K562 (cell line): Measurements from ENCODE around the gene PRDM11. TPM values are rescaled to one million over a fixed set of nuclear protein-coding genes. Genes with fewer than 3 reads are reported as not detected.

Experiments
- ATAC-seq: fragments of 200-7000 bp; cut with Tn5 transposase; 3 replicates; pipeline ENCODE4 v1.9.1; 2020; ENCODE audit warnings: moderate library complexity
- BruUV-seq: library from RNA; stranded (reverse); fragments of 400-500 nt; replicated peaks from 2 replicates; lab custom pipeline; 2021; lab: Mats Ljungman, UMichigan
- CTCF ChIA-PET: fragments of 300-600 bp; formaldehyde crosslinking; extraction: SDS; loops from one replicate; lab custom pipeline; 2021; ENCODE audit warnings: low intra/inter-chr PET ratio; lab: Yijun Ruan, JAX
- POLR2A ChIA-PET: fragments of 300-600, 350-650 bp; sonication (Branson Sonifier 250); formaldehyde crosslinking; extraction: SDS; loops from one replicate; lab custom pipeline; 2021; ENCODE audit warnings: antibody characterized with exemption, inconsistent platforms; lab: Yijun Ruan, JAX
- DNase-seq, 4 experiments: peaks; one replicate each; pipeline versions ENCODE4 v3.0.0 to v3.0.0-alpha.2; 2011 to 2018; ENCODE audit warnings: low spot score in 3 of 4, mixed read lengths in 3 of 4; ENCODE audit errors: extremely low read depth in 1 of 4
- FAIRE-seq: peaks from 2 replicates; lab custom pipeline; 2011; peaks lifted over from hg19 to GRCh38; lab: Jason Lieb, UNC
- H2AFZ ChIP-seq: 2 replicates; pipeline ENCODE4 v1.6.0; 2011; ENCODE audit warnings: low read depth, low read length, control low read depth, inconsistent platforms
- H3K27ac ChIP-seq: fragments of 200-600 bp; 3 replicates; pipeline ENCODE4 v1.8.0; 2011; ENCODE audit warnings: low read depth, mild to moderate bottlenecking, control low read depth, inconsistent platforms, low read length, moderate library complexity, mixed read lengths; ENCODE audit errors: extremely low read depth
- H3K27me3 ChIP-seq, 2 experiments: fragments of 300-600 bp in 1 of 2; 2 replicates in 1 of 2; 3 replicates in 1 of 2; pipeline versions ENCODE4 v1.6.0 to v1.8.0; 2011; ENCODE audit warnings: inconsistent platforms in 2 of 2, low read length in 2 of 2, mild to moderate bottlenecking in 1 of 2, mixed read lengths in 1 of 2, moderate library complexity in 1 of 2; ENCODE audit not compliant: control insufficient read depth in 2 of 2, insufficient read depth in 2 of 2
- H3K36me3 ChIP-seq: fragments of 300-600 bp; 3 replicates; pipeline ENCODE4 v1.8.0; 2011; ENCODE audit warnings: mild to moderate bottlenecking, low read length, inconsistent platforms; ENCODE audit not compliant: control insufficient read depth, insufficient read depth
- H3K4me1 ChIP-seq, 2 experiments: fragments of 200-600 bp in 1 of 2; replicated peaks in 1 of 2; 2 replicates in 1 of 2; 3 replicates in 1 of 2; pipeline versions ENCODE4 v1.5.1 to v1.8.0; 2011; ENCODE audit warnings: inconsistent platforms in 2 of 2, low read length in 2 of 2, mild to moderate bottlenecking in 1 of 2, mixed read lengths in 1 of 2, moderate library complexity in 1 of 2; ENCODE audit not compliant: control insufficient read depth in 2 of 2, insufficient read depth in 2 of 2
- H3K4me2 ChIP-seq: 2 replicates; pipeline ENCODE4 v1.6.1; 2011; ENCODE audit warnings: low read length, control low read depth, inconsistent platforms, mixed read lengths; ENCODE audit not compliant: insufficient read depth
- H3K4me3 ChIP-seq: fragments of 200-600 bp; sonication (generic), shearing (Covaris generic); 2 replicates; pipeline ENCODE4 v1.5.1; 2016; ENCODE audit warnings: control low read depth, inconsistent platforms
- H3K79me2 ChIP-seq: fragments of 200-600 bp; 3 replicates; pipeline ENCODE4 v1.8.0; 2011; ENCODE audit warnings: low read length, inconsistent platforms; ENCODE audit not compliant: control insufficient read depth, insufficient read depth
- H3K9ac ChIP-seq, 2 experiments: 2 replicates each; pipeline versions ENCODE4 v1.6.0 to v1.6.1; 2011; ENCODE audit warnings: low read depth in 2 of 2, low read length in 2 of 2, control low read depth in 1 of 2, inconsistent platforms in 1 of 2, mild to moderate bottlenecking in 1 of 2, mixed read lengths in 1 of 2; ENCODE audit not compliant: insufficient read depth in 1 of 2
- H3K9me1 ChIP-seq: one replicate; pipeline ENCODE4 v1.6.0; 2011; ENCODE audit warnings: inconsistent platforms, mild to moderate bottlenecking, low read length, moderate library complexity; ENCODE audit not compliant: control insufficient read depth, insufficient read depth
- H3K9me3 ChIP-seq: replicated peaks from 2 replicates; pipeline ENCODE4 v1.5.1; 2011; ENCODE audit warnings: low read depth, low read length, inconsistent platforms; ENCODE audit not compliant: control insufficient read depth, insufficient read depth
- H4K20me1 ChIP-seq: replicated peaks from 2 replicates; pipeline ENCODE4 v1.6.1; 2011; ENCODE audit warnings: low read length, inconsistent platforms, mixed read lengths; ENCODE audit not compliant: control insufficient read depth, insufficient read depth
- KAT7 ChIP-seq: sonication (generic); formaldehyde crosslinking; IDR thresholded peaks from 2 replicates; pipeline ENCODE4 v1.8.0; 2022; ENCODE audit warnings: missing genetic modification reagents, mild to moderate bottlenecking, borderline replicate concordance
- KDM4B ChIP-seq, 2 experiments: fragments of 450-650 bp in 1 of 2; sonication (generic) in 1 of 2; IDR thresholded peaks; 2 replicates each; pipeline ENCODE4 v1.6.1; 2016 to 2017; ENCODE audit warnings: borderline replicate concordance in 2 of 2, antibody characterized with exemption in 1 of 2, low read depth in 1 of 2, mild to moderate bottlenecking in 1 of 2
- NFE2 ChIP-seq: IDR thresholded peaks from 2 replicates; pipeline ENCODE4 v1.6.1; 2014; ENCODE audit warnings: antibody characterized with exemption, low read depth
- POLR3A ChIP-seq: IDR thresholded peaks from 2 replicates; pipeline ENCODE4 v1.6.1; 2011; ENCODE audit warnings: borderline replicate concordance, mild to moderate bottlenecking, moderate library complexity; ENCODE audit not compliant: insufficient read length, insufficient read depth; ENCODE audit errors: extremely low read depth
- SMARCA5 ChIP-seq: fragments of 450-650 bp; IDR thresholded peaks from 2 replicates; pipeline ENCODE4 v1.6.1; 2016
- ZFP1 ChIP-seq: fragments of 450-650 bp; formaldehyde crosslinking; IDR thresholded peaks from 2 replicates; pipeline ENCODE4 v1.4.0; 2020; ENCODE audit warnings: mild to moderate bottlenecking, mixed read lengths
- ZNF174 ChIP-seq: fragments of 250-450 bp; sonication (Bioruptor Pico); IDR thresholded peaks from 2 replicates; pipeline ENCODE4 v1.4.0; 2020; ENCODE audit warnings: mild to moderate bottlenecking
- ZNF75A ChIP-seq: fragments of 450-650 bp; formaldehyde crosslinking; IDR thresholded peaks from 2 replicates; pipeline ENCODE4 v1.4.0; 2020; ENCODE audit warnings: mild to moderate bottlenecking
- WGBS: fragments of 100-300 bp; shearing (Covaris generic); methylation state at CpG from one replicate; pipeline ENCODE4 v1.1.6; 2016; ENCODE audit warnings: low coverage, mixed read lengths; ENCODE audit not compliant: insufficient coverage; ENCODE audit errors: missing lambda C conversion rate; 5-methylcytosine and 5-hydroxymethylcytosine counted together
- in situ Hi-C: fragments of 300-500 bp; cut with MboI; formaldehyde crosslinking; loops from 4 replicates; pipeline ENCODE4 v1.15.0; 2018; ENCODE audit warnings: inconsistent platforms, mixed read lengths
- intact Hi-C: fragments of 100-400 bp; cut with micrococcal nuclease; formaldehyde crosslinking; loops from 2 replicates; pipeline ENCODE4 v1.14.2; 2022
- polyA plus RNA-seq, 8 experiments: library from polyadenylated mRNA; depleted of rRNA in 4 of 8; stranded (reverse) in 5 of 8; unstranded in 3 of 8; fragments of >200 nt; fragmentation: Nextera tagmentation in 2 of 8; fragmentation: Illumina TruSeq in 1 of 8; extraction: Ambion mirVana in 2 of 8; extraction: Trizol in 1 of 8; gene quantifications; 2 replicates each; pipeline versions ENCODE4 v1.2.1 to v1.2.3, GENCODE V29; 2011 to 2014; ENCODE audit warnings: inconsistent platforms in 1 of 8, missing spikeins in 1 of 8
- total RNA-seq, 7 experiments: library from RNA; depleted of rRNA in 6 of 7; stranded (reverse); fragments of >200 nt in 6 of 7; fragmentation: Illumina TruSeq in 2 of 7; extraction: Trizol in 2 of 7; gene quantifications; 2 replicates each; pipeline versions ENCODE4 v1.2.1 to v1.2.3, GENCODE V29; 2011 to 2021; ENCODE audit warnings: low replicate concordance in 1 of 7
- TF ChIP-seq, protein P1 (sequence below): fragments of 450-650 bp; formaldehyde crosslinking; conservative IDR thresholded peaks from 2 replicates; pipeline ENCODE4 v1.4.0; 2022; ENCODE audit warnings: mild to moderate bottlenecking, missing genetic modification characterization
- TF ChIP-seq, protein P2 (sequence below): fragments of 450-650 bp; IDR thresholded peaks from 2 replicates; pipeline ENCODE4 v1.6.1; 2016; ENCODE audit warnings: mild to moderate bottlenecking
- TF ChIP-seq, protein P3 (sequence below): sonication (generic); formaldehyde crosslinking; IDR thresholded peaks from 2 replicates; pipeline ENCODE4 v1.8.1; 2023; ENCODE audit warnings: mild to moderate bottlenecking, missing genetic modification reagents
- TF ChIP-seq, protein P4 (sequence below): fragments of 450-650 bp; IDR thresholded peaks from 2 replicates; pipeline ENCODE4 v1.6.1; 2016

Gene PRDM11
- total and polyA plus RNA-seq, 9 of the 15 experiments (the other 6 are each of a cell fraction or from before 2014, with no cell fraction given), result 0.01 to 1.1 (median 0.29) TPM

- intact Hi-C loops, result loop anchor here (2.0 to 5.0 kb wide), 2 partner anchors 44 to 80 kb away; no protein-coding TSS in a partner anchor
Observed at GRCh38 chr11:45252877-45253276, 106.4 kb downstream of the PRDM11 start.

More at GRCh38 chr11:45252877-45253276, 106.4 kb downstream of the PRDM11 start:
- Histone ChIP-seq H3K27ac (no peak overlapping the region), H4K20me1 (no peaks in the 10 kb centered on the region; the same call in 1 of the 2 replicates), H2AFZ (0 out of 2 replicates have a peak overlapping the region, but pooled peaks have one; percentile 22)
- DNase-seq, result no peak
- TF ChIP-seq, protein P1, sequence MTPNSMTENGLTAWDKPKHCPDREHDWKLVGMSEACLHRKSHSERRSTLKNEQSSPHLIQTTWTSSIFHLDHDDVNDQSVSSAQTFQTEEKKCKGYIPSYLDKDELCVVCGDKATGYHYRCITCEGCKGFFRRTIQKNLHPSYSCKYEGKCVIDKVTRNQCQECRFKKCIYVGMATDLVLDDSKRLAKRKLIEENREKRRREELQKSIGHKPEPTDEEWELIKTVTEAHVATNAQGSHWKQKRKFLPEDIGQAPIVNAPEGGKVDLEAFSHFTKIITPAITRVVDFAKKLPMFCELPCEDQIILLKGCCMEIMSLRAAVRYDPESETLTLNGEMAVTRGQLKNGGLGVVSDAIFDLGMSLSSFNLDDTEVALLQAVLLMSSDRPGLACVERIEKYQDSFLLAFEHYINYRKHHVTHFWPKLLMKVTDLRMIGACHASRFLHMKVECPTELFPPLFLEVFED (CRISPR knock-in tag), result no peak
- TF ChIP-seq, protein P2, sequence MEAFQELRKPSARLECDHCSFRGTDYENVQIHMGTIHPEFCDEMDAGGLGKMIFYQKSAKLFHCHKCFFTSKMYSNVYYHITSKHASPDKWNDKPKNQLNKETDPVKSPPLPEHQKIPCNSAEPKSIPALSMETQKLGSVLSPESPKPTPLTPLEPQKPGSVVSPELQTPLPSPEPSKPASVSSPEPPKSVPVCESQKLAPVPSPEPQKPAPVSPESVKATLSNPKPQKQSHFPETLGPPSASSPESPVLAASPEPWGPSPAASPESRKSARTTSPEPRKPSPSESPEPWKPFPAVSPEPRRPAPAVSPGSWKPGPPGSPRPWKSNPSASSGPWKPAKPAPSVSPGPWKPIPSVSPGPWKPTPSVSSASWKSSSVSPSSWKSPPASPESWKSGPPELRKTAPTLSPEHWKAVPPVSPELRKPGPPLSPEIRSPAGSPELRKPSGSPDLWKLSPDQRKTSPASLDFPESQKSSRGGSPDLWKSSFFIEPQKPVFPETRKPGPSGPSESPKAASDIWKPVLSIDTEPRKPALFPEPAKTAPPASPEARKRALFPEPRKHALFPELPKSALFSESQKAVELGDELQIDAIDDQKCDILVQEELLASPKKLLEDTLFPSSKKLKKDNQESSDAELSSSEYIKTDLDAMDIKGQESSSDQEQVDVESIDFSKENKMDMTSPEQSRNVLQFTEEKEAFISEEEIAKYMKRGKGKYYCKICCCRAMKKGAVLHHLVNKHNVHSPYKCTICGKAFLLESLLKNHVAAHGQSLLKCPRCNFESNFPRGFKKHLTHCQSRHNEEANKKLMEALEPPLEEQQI, result no peak
- TF ChIP-seq KDM4B (IDR thresholded peaks at IDR 0.05; ENCODE audit: borderline replicate concordance in 2 of 2, low read depth in 1 of 2) (no peak), KAT7 (no peak), SMARCA5 (no peak), ZNF75A (CRISPR knock-in tag) (no peak), ZNF174 (CRISPR knock-in tag) (no peak), POLR3A (no peak), NFE2 (no peak), ZFP1 (CRISPR knock-in tag) (no peak)
- TF ChIP-seq, protein P3, sequence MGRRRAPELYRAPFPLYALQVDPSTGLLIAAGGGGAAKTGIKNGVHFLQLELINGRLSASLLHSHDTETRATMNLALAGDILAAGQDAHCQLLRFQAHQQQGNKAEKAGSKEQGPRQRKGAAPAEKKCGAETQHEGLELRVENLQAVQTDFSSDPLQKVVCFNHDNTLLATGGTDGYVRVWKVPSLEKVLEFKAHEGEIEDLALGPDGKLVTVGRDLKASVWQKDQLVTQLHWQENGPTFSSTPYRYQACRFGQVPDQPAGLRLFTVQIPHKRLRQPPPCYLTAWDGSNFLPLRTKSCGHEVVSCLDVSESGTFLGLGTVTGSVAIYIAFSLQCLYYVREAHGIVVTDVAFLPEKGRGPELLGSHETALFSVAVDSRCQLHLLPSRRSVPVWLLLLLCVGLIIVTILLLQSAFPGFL (CRISPR knock-in tag), result no peak
- TF ChIP-seq, protein P4, sequence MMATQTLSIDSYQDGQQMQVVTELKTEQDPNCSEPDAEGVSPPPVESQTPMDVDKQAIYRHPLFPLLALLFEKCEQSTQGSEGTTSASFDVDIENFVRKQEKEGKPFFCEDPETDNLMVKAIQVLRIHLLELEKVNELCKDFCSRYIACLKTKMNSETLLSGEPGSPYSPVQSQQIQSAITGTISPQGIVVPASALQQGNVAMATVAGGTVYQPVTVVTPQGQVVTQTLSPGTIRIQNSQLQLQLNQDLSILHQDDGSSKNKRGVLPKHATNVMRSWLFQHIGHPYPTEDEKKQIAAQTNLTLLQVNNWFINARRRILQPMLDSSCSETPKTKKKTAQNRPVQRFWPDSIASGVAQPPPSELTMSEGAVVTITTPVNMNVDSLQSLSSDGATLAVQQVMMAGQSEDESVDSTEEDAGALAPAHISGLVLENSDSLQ, result no peak
- TF ChIP-seq, all 486 proteins: peak for 0
- ChIA-PET POLR2A (no interaction called here), CTCF (interaction anchor here (1.2 kb wide), 1 partner anchor 41 kb away, joined by 5 read pairs; no protein-coding TSS in a partner anchor)
- no peaks in the 10 kb centered on the region for H3K9me3 ChIP-seq
- H3K27me3 ChIP-seq, result no peaks in the 10 kb centered on the region; a peak in 1 of 5 replicates
- 13% methylated on average over 3 of the region's 3 CpGs for WGBS
- H3K4me2 ChIP-seq, result no peak overlapping the region
- H3K36me3 ChIP-seq, result no peaks in the 10 kb centered on the region
- peaks cover 4% of the 10 kb centered on the region for H3K9me1 ChIP-seq
- no peaks in the 10 kb centered on the region for H3K79me2 ChIP-seq
- FAIRE-seq (no peak), ATAC-seq (no peak)
- in situ Hi-C loops, result no loop called here
- peaks cover 0 to 5% of the 10 kb centered on the region in 2 experiments; a peak in 3 of 5 replicates for H3K4me1 ChIP-seq
- H3K4me3 ChIP-seq, result no peak overlapping the region
- no peak overlapping the region for H3K9ac ChIP-seq
- no TSS peak for BruUV-seq
